H1 (cell line): Measurements from ENCODE around the gene VAMP3. TPM values are rescaled to one million over a fixed set of nuclear protein-coding genes. Genes with fewer than 3 reads are reported as not detected.

Experiments
- polyA plus RNA-seq, 7 experiments: library from polyadenylated mRNA; depleted of rRNA in 3 of 7; stranded (reverse) in 5 of 7; unstranded in 2 of 7; fragments of >200 nt in 5 of 7; fragments of 200-250 nt in 2 of 7; gene quantifications; 1 replicate in 5 of 7; 2 replicates in 1 of 7; 4 replicates in 1 of 7; pipeline versions ENCODE4 v1.2.1 to v1.2.3, GENCODE V29; 2011 to 2013; ENCODE audit warnings: missing spikeins in 2 of 7, mixed read lengths in 2 of 7
- total RNA-seq: library from RNA; stranded (reverse); fragmentation: NEBNext Ultra II Directional; extraction: Animal tissue kit (Norgen Biotek cat#: 25700); gene quantifications from 2 replicates; pipeline ENCODE4 v1.2.1, GENCODE V29; 2021
- TF ChIP-seq, protein P1 (sequence below): fragments of 300-600 bp; sonication (generic); IDR thresholded peaks from 2 replicates; pipeline ENCODE4 v1.7.1; 2012; ENCODE audit warnings: low read length, moderate library complexity, mild to moderate bottlenecking, inconsistent platforms; ENCODE audit not compliant: insufficient replicate concordance

VAMP3 gene
- total and polyA plus RNA-seq, 2 of the 8 experiments (the other 6 are each of a cell fraction or from before 2014, with no cell fraction given) = 27.9 to 36.7 TPM

GRCh38 chr1:7770669-7770996 is 463 bp upstream of the VAMP3 start (continued):
- TF ChIP-seq, protein P1, sequence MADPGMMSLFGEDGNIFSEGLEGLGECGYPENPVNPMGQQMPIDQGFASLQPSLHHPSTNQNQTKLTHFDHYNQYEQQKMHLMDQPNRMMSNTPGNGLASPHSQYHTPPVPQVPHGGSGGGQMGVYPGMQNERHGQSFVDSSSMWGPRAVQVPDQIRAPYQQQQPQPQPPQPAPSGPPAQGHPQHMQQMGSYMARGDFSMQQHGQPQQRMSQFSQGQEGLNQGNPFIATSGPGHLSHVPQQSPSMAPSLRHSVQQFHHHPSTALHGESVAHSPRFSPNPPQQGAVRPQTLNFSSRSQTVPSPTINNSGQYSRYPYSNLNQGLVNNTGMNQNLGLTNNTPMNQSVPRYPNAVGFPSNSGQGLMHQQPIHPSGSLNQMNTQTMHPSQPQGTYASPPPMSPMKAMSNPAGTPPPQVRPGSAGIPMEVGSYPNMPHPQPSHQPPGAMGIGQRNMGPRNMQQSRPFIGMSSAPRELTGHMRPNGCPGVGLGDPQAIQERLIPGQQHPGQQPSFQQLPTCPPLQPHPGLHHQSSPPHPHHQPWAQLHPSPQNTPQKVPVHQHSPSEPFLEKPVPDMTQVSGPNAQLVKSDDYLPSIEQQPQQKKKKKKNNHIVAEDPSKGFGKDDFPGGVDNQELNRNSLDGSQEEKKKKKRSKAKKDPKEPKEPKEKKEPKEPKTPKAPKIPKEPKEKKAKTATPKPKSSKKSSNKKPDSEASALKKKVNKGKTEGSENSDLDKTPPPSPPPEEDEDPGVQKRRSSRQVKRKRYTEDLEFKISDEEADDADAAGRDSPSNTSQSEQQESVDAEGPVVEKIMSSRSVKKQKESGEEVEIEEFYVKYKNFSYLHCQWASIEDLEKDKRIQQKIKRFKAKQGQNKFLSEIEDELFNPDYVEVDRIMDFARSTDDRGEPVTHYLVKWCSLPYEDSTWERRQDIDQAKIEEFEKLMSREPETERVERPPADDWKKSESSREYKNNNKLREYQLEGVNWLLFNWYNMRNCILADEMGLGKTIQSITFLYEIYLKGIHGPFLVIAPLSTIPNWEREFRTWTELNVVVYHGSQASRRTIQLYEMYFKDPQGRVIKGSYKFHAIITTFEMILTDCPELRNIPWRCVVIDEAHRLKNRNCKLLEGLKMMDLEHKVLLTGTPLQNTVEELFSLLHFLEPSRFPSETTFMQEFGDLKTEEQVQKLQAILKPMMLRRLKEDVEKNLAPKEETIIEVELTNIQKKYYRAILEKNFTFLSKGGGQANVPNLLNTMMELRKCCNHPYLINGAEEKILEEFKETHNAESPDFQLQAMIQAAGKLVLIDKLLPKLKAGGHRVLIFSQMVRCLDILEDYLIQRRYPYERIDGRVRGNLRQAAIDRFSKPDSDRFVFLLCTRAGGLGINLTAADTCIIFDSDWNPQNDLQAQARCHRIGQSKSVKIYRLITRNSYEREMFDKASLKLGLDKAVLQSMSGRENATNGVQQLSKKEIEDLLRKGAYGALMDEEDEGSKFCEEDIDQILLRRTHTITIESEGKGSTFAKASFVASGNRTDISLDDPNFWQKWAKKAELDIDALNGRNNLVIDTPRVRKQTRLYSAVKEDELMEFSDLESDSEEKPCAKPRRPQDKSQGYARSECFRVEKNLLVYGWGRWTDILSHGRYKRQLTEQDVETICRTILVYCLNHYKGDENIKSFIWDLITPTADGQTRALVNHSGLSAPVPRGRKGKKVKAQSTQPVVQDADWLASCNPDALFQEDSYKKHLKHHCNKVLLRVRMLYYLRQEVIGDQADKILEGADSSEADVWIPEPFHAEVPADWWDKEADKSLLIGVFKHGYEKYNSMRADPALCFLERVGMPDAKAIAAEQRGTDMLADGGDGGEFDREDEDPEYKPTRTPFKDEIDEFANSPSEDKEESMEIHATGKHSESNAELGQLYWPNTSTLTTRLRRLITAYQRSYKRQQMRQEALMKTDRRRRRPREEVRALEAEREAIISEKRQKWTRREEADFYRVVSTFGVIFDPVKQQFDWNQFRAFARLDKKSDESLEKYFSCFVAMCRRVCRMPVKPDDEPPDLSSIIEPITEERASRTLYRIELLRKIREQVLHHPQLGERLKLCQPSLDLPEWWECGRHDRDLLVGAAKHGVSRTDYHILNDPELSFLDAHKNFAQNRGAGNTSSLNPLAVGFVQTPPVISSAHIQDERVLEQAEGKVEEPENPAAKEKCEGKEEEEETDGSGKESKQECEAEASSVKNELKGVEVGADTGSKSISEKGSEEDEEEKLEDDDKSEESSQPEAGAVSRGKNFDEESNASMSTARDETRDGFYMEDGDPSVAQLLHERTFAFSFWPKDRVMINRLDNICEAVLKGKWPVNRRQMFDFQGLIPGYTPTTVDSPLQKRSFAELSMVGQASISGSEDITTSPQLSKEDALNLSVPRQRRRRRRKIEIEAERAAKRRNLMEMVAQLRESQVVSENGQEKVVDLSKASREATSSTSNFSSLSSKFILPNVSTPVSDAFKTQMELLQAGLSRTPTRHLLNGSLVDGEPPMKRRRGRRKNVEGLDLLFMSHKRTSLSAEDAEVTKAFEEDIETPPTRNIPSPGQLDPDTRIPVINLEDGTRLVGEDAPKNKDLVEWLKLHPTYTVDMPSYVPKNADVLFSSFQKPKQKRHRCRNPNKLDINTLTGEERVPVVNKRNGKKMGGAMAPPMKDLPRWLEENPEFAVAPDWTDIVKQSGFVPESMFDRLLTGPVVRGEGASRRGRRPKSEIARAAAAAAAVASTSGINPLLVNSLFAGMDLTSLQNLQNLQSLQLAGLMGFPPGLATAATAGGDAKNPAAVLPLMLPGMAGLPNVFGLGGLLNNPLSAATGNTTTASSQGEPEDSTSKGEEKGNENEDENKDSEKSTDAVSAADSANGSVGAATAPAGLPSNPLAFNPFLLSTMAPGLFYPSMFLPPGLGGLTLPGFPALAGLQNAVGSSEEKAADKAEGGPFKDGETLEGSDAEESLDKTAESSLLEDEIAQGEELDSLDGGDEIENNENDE = no peak
